HG03469 (cell line): ENCODE results near the gene OR52N4.
"Not testable (repeated sequence)": the region's sequence is repeated elsewhere in the genome, so short reads cannot be mapped to it uniquely, and the experiment has no call there.

Experiments used
- ATAC-seq: cut with Tn5 transposase; IDR thresholded peaks from one replicate; pipeline ENCODE4 v1.9.1; 2021; ENCODE audit warnings: mild to moderate bottlenecking, moderate library complexity, moderate number of reproducible peaks; ENCODE audit not compliant: unreplicated experiment

OR52N4 gene

DNA sequence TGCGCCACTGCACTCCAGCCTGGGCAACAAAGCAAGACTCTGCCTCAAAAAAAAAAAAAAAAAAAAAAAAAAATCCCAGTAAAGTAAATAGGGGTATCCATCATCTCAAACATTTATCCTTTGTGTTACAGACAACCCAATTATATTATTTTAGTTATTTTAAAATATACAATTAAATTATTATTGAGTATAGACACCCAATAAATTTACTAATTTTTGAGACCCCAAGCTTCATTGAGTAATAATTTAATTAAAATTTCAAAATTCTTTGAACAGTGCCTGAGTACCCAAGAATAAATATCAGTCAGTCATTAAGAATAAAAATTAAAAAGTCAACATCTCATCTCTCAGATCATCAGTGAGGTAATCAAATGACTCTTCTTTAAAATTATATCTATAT lies at the start of gene OR52N4:
OR52N4 (plus strand) TSS at position 301 of the 400 bp plus-strand sequence. CDS start 498 bp downstream, outside the sequence.
- no peak for ATAC-seq

DNA sequence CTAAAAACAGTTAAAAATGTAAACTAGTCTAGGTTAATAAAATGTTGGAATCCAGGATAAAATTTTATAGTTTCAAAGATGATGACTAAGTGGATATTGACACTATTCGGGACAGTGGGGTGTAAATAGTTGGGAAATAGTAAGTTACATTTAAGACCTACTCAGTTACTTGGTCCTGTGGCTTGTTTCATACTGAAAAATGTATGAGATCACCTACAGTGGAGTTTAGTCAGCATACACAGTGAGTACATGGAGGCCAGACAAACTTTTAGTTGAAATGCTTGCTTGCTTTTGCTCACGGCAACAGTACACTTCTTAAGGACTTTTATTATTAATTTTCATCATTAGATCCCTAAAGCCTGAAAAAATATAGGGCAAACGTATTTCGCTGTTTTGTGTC lies 48.4 kb upstream of the OR52N4 start:
- no peak for ATAC-seq

DNA sequence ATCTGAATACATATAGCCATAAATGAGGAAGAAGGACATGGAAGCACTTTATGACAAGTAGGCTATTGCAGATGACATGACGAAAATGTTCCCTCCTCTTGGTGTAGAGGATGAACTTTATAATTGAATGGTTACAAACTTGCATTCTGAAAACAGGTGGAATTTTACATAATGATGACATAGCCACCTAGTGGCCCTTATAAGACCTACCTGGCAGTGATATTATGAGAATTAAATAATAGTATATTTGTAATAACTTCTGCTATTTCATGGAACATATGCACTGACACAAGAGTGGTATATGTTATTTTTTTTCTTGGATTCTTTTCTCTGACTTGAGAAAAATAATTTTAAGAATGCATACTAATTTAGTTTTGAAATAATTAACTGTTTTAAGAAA lies 41.5 kb upstream of the OR52N4 start:
- no peak for ATAC-seq

DNA sequence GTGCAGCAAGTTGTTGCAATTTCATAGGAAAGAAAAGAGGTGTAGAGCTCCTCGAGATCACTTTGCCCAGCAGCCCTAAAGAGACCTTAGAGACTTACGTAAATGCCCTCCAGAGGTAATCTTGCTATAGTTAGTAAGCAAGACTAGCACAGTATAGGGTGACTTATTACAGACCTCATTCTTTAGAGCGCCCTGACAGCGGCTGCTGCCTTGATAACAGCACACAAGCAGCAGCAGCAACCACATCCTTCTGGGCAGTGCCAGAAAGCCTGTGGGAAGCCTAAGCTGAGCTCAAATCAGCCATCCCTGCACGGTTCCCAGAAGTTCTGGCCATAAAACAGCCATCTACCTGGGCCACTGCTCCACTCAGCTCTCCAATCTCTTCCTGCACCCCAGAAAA lies 40.3 kb upstream of the OR52N4 start:
- no peak for ATAC-seq

DNA sequence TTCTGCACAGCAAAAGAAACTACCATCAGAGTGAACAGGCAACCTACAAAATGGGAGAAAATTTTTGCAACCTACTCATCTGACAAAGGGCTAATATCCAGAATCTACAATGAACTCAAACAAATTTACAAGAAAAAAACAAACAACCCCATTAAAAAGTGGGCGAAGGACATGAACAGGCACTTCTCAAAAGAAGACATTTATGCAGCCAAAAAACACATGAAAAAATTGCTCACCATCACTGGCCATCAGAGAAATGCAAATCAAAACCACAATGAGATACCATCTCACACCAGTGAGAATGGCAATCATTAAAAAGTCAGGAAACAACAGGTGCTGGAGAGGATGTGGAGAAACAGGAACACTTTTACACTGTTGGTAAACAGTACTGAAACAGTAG lies 37.5 kb upstream of the OR52N4 start:
- ATAC-seq, result not testable (repeated sequence)

DNA sequence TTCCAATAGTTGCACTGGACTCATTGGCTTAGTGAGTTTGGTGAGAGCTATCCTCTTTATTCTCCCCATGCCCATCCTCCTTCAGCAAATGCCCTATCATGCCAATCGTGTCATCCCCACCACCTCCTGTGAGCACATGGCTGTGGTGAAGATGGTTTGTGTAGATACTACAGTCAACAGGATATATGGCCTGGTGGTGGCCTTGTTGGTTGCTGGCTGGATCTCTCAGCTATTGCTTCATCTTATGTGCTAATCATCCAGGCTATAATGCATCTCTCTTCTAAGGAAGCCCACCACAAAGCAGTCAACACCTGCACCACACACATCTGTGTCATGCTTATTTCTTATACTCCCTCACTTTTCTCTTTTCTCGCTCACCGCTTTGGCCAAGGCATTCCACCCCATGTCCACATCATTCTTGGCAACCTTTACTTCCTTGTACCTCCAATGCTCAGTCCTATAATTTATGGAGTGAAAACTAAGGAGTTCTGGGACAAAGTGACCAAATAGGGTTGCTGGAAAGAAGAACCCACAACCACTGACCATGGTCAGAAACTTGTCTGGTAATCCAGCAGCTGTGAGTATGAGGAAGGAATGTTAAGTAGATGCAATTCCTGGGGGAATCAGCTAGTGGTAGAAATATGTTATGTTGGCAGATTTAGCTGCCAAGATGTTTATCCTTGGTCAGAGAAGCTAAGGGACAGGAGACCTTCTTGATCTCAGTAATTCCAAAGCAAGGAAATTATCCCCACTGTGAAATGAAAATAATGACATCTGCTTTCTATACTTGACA lies 34.1 kb upstream of the OR52N4 start:
- no peak for ATAC-seq

DNA sequence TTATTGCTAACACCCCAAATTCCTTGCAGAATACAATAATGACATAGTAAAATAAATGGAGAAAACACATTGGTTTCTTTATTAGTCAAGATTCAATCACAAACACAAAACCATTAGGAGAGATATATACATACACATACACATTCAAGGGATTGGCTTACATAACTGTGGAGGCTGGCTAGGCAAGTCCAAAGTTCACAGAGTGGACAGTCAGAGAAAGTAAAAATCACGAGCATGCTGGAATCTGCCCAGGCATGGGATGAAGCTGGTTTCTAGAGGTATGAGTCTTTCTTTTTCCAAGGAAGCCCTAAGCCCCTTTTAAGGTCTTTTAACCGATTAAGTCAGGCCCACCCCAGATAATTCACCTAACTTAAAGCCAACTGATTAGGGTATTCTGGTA lies 31.4 kb upstream of the OR52N4 start:
- ATAC-seq, result no peak

DNA sequence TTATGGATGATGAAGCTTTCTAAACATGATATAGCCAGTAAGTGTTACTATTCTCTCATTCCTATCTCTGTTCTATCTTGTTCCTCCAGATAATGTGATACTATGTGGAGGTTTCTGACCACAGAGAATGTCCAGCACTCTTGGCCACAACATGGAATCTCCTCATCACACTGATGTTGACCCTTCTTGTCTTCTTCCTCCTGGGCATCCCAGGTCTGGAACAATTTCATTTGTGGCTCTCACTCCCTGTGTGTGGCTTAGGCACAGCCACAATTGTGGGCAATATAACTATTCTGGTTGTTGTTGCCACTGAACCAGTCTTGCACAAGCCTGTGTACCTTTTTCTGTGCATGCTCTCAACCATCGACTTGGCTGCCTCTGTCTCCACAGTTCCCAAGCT lies 27.7 kb upstream of the OR52N4 start:
- ATAC-seq, result no peak

DNA sequence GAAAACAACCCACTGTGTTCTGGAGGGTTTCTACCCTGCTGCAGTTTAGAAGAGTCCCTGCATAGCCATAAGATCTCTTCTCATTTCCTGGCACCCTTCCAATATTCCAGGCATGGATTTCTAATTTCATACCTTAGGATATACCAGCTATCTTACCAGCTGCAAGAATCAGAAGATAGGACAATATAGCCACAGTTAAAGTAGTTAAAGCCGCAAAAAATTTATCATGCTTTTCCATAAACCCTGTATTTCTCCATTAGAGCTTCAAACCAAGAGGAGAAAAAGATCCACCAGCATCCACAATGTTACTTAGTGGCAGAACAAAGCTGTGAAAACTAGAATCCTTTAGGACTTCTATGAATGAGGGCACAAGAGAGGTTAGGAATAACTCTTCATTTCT lies 26.4 kb upstream of the OR52N4 start:
- ATAC-seq, result no peak

DNA sequence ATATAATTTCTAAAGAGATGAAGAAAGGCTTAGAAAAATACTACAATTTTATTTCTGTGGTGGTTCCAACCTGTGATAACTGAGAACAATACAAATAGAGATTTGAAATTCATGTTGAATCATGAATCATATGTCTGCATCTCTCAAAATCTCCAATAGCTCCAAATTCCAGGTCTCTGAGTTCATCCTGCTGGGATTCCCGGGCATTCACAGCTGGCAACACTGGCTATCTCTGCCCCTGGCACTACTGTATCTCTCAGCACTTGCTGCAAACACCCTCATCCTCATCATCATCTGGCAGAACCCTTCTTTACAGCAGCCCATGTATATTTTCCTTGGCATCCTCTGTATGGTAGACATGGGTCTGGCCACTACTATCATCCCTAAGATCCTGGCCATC lies 17.6 kb upstream of the OR52N4 start, which contains the start of gene OR56B1:
OR56B1 (plus strand) TSS at position 53 of the 400 bp plus-strand sequence; CDS start at position 122, 69 bp downstream.
- ATAC-seq, result no peak

DNA sequence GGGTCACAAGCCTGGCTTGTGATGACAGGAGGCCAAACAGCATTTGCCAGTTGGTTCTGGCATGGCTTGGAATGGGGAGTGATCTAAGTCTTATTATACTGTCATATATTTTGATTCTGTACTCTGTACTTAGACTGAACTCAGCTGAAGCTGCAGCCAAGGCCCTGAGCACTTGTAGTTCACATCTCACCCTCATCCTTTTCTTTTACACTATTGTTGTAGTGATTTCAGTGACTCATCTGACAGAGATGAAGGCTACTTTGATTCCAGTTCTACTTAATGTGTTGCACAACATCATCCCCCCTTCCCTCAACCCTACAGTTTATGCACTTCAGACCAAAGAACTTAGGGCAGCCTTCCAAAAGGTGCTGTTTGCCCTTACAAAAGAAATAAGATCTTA lies 17.0 kb upstream of the OR52N4 start:
- no peak for ATAC-seq

DNA sequence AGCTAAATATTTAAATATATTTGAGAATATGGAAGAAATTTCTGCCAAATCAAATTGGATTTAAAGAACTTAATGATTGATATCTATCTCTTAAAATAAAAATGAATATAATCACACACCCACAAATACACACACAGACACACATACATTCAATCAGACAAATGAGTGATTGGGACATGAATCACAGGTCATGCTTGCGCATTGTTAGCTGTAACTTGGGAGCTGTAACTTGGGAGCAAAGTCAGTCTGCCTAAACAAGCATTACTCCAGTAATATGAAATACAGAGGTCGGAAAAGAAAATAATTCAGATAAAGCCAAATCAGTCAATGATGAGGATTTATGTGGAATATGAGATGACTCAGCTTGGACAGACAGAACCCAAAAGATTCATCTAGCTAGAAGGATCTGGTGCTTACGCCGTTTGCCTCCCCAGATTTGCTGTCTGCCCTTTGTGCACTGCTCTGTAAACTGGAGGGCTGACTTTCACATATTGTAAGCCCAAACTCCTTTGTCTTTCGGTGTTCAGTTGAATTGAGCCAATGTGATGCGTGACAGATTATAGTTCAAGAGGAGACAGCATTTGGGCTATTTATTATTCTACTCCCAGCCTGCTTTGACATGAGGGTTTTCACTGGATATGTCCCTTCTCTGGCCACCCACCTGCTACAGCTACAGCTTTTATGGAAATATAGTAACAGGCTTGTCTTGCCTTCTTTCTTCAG lies 16.2 kb upstream of the OR52N4 start:
- ATAC-seq, result no peak

DNA sequence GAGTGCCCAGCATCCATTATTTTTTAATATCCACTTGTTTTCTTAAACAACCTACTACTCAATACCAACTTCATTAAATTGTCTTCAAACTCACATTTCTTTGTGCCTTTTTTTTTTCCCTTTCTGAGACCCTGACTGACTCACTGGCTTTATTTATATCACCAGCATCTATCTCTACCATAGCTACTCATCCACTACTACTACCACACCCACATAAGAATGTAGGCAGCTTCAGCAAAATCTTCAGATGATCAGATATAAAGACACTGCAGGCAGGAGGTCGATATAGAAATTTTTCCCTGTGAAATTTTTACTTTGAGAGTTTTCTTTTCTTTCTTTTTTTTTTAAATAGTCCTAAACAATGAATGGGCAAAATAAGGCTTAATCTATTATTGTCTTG lies 15.6 kb upstream of the OR52N4 start:
- no peak for ATAC-seq

DNA sequence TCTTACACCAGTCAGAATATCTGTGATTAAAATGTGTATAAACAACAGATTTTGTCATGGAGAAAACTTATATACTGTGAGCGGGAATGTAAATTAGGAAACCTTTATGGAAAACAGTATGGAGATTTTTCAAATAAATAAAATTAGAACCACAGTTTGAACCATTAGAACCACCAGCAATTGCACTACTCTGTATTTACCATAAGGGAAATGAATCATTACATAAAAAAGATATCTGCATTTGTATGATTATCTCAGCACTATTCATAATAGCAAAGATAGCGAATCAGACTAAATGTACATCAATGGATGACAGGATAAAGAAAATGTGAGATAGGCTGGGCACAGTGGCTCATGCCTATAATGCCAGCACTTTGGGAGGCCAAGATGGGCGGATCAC lies 7.4 kb upstream of the OR52N4 start:
- no peak for ATAC-seq

DNA sequence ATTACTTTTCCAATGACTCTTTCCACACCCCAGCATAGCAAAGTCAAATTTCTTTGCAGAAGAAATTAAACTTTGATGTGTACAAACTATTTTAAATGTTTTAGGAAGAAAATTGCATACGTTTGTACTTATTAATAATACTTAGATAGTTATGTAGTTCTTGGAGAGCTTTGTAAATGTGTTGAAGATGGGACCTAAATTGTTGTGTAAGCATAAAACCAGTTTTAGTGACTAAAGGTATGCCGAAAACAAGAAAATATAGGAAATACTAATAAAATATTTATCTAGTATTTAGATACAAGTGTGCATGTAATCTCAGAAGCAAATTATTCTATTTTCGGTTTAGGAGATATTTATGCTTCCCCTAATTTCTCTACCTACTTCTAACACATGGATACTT lies 4.2 kb upstream of the OR52N4 start:
- no peak for ATAC-seq

DNA sequence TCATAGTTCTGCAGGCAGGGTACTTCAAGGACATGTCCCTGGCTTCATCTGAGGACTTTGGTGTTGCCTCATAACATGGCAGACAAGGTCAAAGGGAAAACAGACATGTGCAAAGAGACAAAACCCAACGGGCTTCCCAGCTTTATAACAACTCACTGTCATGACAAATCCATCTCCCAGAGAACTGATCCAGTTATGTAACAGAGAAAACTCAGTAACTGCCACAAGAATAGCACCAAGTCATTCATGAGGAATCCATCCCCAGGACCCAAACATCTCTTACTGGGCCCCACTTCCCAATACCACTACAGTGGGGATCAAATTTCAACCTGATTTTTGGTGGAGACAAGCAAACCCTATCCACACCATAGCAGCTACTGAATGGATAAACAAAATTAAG lies 13.0 kb downstream of the OR52N4 start:
- ATAC-seq, result no peak

DNA sequence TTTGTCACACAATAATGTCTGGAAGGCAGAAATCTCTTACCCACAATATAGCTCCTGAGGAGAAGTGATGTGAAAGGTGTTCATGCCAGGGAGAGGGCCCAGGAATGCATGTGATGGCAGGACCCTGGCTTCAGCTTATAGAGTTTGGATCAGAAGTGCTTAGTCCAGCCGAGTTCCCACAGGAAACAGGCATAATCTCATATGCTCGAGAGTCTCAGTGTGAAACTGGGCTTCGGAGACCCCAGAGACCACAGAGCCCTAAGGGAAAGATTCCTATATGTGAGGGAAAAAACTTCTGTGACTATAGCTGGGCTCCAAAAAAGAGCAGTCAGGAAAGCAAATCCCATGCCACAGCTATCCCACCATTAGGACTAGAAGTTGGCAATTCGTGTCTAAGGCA lies 29.2 kb downstream of the OR52N4 start, which contains the start of gene OR52N5:
OR52N5 (minus strand) TSS at position 101 of the 400 bp plus-strand sequence. CDS start 4,721 bp downstream, outside the sequence.
- ATAC-seq, result no peak

DNA sequence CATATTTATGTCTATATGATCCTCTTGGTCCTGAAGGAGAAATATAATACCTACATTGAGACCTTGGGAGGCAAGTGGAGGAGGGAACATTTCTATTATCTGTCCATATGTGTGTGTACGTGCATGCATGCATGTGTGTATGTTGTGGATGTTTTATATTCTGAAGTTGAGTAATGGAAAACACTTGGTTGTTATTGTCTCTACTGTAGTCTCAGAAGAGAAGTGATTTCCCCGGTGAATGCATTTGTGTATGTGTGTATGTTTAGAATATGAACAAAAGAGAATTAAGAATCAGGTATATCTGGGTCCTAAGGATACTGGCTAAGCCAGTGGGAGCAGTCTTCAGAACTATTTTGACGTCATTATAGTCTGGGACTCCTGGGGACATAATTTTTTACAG lies 37.1 kb downstream of the OR52N4 start, which contains the start of gene OR52N1:
OR52N1 (minus strand) TSS at position 101 of the 400 bp plus-strand sequence. CDS start 2,449 bp downstream, outside the sequence.
- no peak for ATAC-seq

DNA sequence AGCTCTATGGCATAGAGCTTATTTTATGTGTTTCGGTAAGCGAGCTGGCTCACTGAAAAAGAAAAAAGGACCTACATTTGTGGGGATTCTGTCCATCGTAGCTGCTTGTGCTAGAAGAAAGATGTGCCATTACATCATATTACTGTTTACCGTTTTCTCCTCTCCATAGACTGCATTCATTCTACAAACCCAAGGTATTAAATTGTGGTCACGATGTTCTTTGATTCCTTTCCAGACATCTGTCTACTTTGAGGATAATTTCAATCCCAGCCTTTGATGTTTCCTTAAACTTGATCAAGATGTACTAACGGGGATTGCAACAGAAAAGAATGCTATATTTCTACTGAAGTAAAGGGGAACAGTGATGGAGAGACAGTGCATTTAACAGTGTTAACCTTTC lies 42.5 kb downstream of the OR52N4 start:
- no peak for ATAC-seq

DNA sequence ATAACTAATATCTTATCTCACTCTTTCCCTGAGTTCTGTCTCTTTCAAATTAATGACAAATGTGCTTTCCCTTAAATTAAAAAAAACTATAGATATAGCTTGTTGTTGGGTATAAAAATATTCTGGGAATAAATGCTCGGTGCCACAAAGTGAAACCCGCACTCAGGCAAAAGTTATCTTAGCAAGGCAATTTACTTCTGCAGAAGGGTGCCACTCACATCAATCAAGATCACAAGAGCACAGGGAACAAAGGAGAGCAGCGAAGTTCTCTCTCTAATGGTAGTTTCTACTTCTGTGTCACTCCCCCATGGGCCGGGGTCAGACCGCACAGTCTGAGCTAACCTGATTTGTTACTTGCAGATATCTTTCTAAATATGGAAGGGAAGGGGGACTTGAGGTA lies 49.9 kb downstream of the OR52N4 start:
- no peak for ATAC-seq
